Ishikawa (cell line): ENCODE results near the gene EMC9.

Experiments
- CEBPB ChIP-seq: IDR thresholded peaks from 2 replicates; pipeline ENCODE4 v1.6.1; 2012
- CREB1 ChIP-seq: IDR thresholded peaks from 2 replicates; pipeline ENCODE4 v1.6.1; 2012; ENCODE audit warnings: low read depth
- EGR1 ChIP-seq: IDR thresholded peaks from 2 replicates; pipeline ENCODE4 v1.6.1; 2012
- EP300 ChIP-seq: IDR thresholded peaks from 2 replicates; pipeline ENCODE4 v1.6.1; 2012; ENCODE audit warnings: borderline replicate concordance
- FOXM1 ChIP-seq: IDR thresholded peaks from 2 replicates; pipeline ENCODE4 v1.6.1; 2012; ENCODE audit warnings: low read depth, borderline replicate concordance
- NFIC ChIP-seq: IDR thresholded peaks from 2 replicates; pipeline ENCODE4 v1.6.1; 2012
- RAD21 ChIP-seq: IDR thresholded peaks from 2 replicates; pipeline ENCODE4 v1.6.1; 2012; ENCODE audit warnings: low read depth
- TAF1 ChIP-seq: IDR thresholded peaks from 2 replicates; pipeline ENCODE4 v1.6.1; 2012; ENCODE audit warnings: low read depth, mild to moderate bottlenecking
- TCF12 ChIP-seq: IDR thresholded peaks from 2 replicates; pipeline ENCODE4 v1.6.1; 2012; ENCODE audit warnings: low read depth
- TEAD4 ChIP-seq: IDR thresholded peaks from 2 replicates; pipeline ENCODE4 v1.6.1; 2012
- YY1 ChIP-seq: IDR thresholded peaks from 2 replicates; pipeline ENCODE4 v1.6.1; 2012; ENCODE audit warnings: low read depth
- ZBTB7A ChIP-seq: IDR thresholded peaks from 2 replicates; pipeline ENCODE4 v1.6.1; 2012; ENCODE audit warnings: low read depth
- TF ChIP-seq, protein P1 (sequence below): IDR thresholded peaks from 2 replicates; pipeline ENCODE4 v1.6.1; 2012
- TF ChIP-seq, protein P2 (sequence below): IDR thresholded peaks from 2 replicates; pipeline ENCODE4 v1.6.1; 2012; ENCODE audit warnings: low read depth, mild to moderate bottlenecking
- TF ChIP-seq, protein P3 (sequence below): IDR thresholded peaks from 2 replicates; pipeline ENCODE4 v1.6.1; 2012

The EMC9 gene

DNA sequence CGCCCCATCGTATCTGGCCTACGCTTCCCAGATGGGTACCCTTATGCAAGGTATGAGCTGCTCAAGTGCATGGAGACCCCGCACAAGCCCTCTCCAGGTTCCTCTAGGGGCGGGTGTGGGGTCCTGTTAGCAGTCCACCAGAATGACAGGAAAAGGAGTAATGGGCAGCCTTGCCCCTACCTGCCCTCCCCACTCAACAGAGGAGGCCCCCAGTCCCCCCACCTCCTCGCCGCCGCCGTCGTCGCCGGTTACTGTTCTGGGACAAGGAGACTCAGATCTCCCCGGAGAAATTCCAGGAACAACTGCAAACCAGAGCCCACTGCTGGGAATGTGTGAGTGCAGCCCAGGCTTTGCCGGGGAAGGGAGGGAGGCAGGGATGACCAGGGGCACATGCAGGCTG lies 36.5 kb upstream of the EMC9 start:
- no peak for TF ChIP-seq TEAD4
- no peak for TF ChIP-seq EGR1
- no peak for TF ChIP-seq ZBTB7A
- TF ChIP-seq TCF12 = no peak
- TF ChIP-seq EP300 = no peak
- TF ChIP-seq CEBPB = no peak
- no peak for TF ChIP-seq FOXM1

- TF ChIP-seq NFIC (no peak), CEBPB (no peak), EGR1 (no peak), RAD21 (no peak), TEAD4 (no peak), CREB1 (no peak), TAF1 (no peak), ZBTB7A (no peak), YY1 (no peak), FOXM1 (no peak), EP300 (no peak), TCF12 (no peak)
- TF ChIP-seq, protein P1, sequence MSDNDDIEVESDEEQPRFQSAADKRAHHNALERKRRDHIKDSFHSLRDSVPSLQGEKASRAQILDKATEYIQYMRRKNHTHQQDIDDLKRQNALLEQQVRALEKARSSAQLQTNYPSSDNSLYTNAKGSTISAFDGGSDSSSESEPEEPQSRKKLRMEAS = no peak
- TF ChIP-seq, protein P2, sequence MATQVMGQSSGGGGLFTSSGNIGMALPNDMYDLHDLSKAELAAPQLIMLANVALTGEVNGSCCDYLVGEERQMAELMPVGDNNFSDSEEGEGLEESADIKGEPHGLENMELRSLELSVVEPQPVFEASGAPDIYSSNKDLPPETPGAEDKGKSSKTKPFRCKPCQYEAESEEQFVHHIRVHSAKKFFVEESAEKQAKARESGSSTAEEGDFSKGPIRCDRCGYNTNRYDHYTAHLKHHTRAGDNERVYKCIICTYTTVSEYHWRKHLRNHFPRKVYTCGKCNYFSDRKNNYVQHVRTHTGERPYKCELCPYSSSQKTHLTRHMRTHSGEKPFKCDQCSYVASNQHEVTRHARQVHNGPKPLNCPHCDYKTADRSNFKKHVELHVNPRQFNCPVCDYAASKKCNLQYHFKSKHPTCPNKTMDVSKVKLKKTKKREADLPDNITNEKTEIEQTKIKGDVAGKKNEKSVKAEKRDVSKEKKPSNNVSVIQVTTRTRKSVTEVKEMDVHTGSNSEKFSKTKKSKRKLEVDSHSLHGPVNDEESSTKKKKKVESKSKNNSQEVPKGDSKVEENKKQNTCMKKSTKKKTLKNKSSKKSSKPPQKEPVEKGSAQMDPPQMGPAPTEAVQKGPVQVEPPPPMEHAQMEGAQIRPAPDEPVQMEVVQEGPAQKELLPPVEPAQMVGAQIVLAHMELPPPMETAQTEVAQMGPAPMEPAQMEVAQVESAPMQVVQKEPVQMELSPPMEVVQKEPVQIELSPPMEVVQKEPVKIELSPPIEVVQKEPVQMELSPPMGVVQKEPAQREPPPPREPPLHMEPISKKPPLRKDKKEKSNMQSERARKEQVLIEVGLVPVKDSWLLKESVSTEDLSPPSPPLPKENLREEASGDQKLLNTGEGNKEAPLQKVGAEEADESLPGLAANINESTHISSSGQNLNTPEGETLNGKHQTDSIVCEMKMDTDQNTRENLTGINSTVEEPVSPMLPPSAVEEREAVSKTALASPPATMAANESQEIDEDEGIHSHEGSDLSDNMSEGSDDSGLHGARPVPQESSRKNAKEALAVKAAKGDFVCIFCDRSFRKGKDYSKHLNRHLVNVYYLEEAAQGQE = no peak
- TF ChIP-seq, protein P3, sequence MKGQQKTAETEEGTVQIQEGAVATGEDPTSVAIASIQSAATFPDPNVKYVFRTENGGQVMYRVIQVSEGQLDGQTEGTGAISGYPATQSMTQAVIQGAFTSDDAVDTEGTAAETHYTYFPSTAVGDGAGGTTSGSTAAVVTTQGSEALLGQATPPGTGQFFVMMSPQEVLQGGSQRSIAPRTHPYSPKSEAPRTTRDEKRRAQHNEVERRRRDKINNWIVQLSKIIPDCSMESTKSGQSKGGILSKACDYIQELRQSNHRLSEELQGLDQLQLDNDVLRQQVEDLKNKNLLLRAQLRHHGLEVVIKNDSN = no peak
These were observed 35.8 kb upstream of the EMC9 start for GRCh38 chr14:24177041-24177825.

GRCh38 chr14:24176599-24176998 lies 35.2 kb upstream of the EMC9 start:
- no peak for TF ChIP-seq TCF12
- TF ChIP-seq, protein P1 = no peak
- TF ChIP-seq TAF1 = no peak
- no peak for TF ChIP-seq RAD21
- no peak for TF ChIP-seq NFIC
- no peak for TF ChIP-seq ZBTB7A
- no peak for TF ChIP-seq EP300
- no peak for TF ChIP-seq FOXM1
- TF ChIP-seq, protein P2 = no peak
- TF ChIP-seq, protein P3 = no peak

GRCh38 chr14:24172871-24173281 lies 31.5 kb upstream of the EMC9 start:
- TF ChIP-seq FOXM1 = no peak
- no peak for TF ChIP-seq TCF12
- TF ChIP-seq, protein P2 = no peak
- TF ChIP-seq CEBPB = no peak
- TF ChIP-seq YY1 = no peak
